IMR-90 (cell line): ENCODE results near the gene SIPA1L3. TPM values are rescaled to one million over a fixed set of nuclear protein-coding genes. Genes with fewer than 3 reads are reported as not detected.
A peak's percentile ranks its signal among the peaks of the same experiment; 100 is the strongest.

Experiments
- ATAC-seq: fragments of 200-7000 bp; cut with Tn5 transposase; 2 replicates; pipeline ENCODE4 v1.9.1; 2020; ENCODE audit warnings: low read depth, mild to moderate bottlenecking, moderate library complexity
- BruUV-seq: library from RNA; stranded (reverse); fragments of 400-500 nt; replicated peaks from 2 replicates; lab custom pipeline; 2021; lab: Mats Ljungman, UMichigan
- CTCF ChIA-PET: fragments of 300-600 bp; formaldehyde crosslinking; extraction: SDS; loops from one replicate; lab custom pipeline; 2021; ENCODE audit warnings: antibody characterized with exemption; lab: Yijun Ruan, JAX
- POLR2A ChIA-PET: fragments of 300-600 bp; sonication (Branson Sonifier 250); formaldehyde crosslinking; loops from one replicate; lab custom pipeline; 2022; ENCODE audit warnings: antibody characterized with exemption; ENCODE audit not compliant: unreplicated experiment; lab: Charles Lee
- DNase-seq: peaks from one replicate; pipeline ENCODE4 v3.0.0; 2013
- H2AFZ ChIP-seq: replicated peaks from 2 replicates; pipeline ENCODE3; 2013; ENCODE audit warnings: low read length, mild to moderate bottlenecking; ENCODE audit not compliant: poor library complexity
- H2AK5ac ChIP-seq: 2 replicates; pipeline ENCODE4 v1.6.1; 2013; ENCODE audit warnings: low read depth, low read length, inconsistent platforms
- H2AK9ac ChIP-seq: replicated peaks from 2 replicates; pipeline ENCODE3; 2013; ENCODE audit warnings: mild to moderate bottlenecking, low read depth, low read length, moderate library complexity; ENCODE audit not compliant: poor library complexity
- H2BK120ac ChIP-seq: 2 replicates; pipeline ENCODE4 v1.6.1; 2013; ENCODE audit warnings: low read depth, low read length, inconsistent platforms
- H2BK15ac ChIP-seq: 3 replicates; pipeline ENCODE4 v1.6.1; 2013; ENCODE audit warnings: low read depth, low read length, inconsistent platforms
- H2BK20ac ChIP-seq: 2 replicates; pipeline ENCODE4 v1.6.1; 2013; ENCODE audit warnings: low read depth, mild to moderate bottlenecking, inconsistent platforms, low read length, moderate library complexity
- H2BK5ac ChIP-seq: 2 replicates; pipeline ENCODE4 v1.6.1; 2013; ENCODE audit warnings: mild to moderate bottlenecking, low read depth, low read length, inconsistent platforms; ENCODE audit not compliant: poor library complexity, severe bottlenecking
- H3K14ac ChIP-seq: replicated peaks from 2 replicates; pipeline ENCODE4 v1.6.1; 2013; ENCODE audit warnings: low read depth, low read length, inconsistent platforms
- H3K18ac ChIP-seq: 2 replicates; pipeline ENCODE4 v1.6.1; 2013; ENCODE audit warnings: low read depth, low read length, control low read depth
- H3K23ac ChIP-seq: 2 replicates; pipeline ENCODE4 v1.6.1; 2013; ENCODE audit warnings: low read depth, low read length, inconsistent platforms
- H3K27ac ChIP-seq: 2 replicates; pipeline ENCODE4 v1.5.1; 2013; ENCODE audit warnings: mild to moderate bottlenecking, control low read depth, low read length; ENCODE audit not compliant: insufficient read depth
- H3K27me3 ChIP-seq: 2 replicates; pipeline ENCODE4 v1.6.1; 2013; ENCODE audit warnings: low read length; ENCODE audit not compliant: control insufficient read depth, insufficient read depth
- H3K36me3 ChIP-seq: 2 replicates; pipeline ENCODE4 v1.6.1; 2013; ENCODE audit warnings: low read length, mixed read lengths; ENCODE audit not compliant: control insufficient read depth, insufficient read depth
- H3K4ac ChIP-seq: 2 replicates; pipeline ENCODE4 v1.6.1; 2013; ENCODE audit warnings: low read depth, low read length, inconsistent platforms
- H3K4me1 ChIP-seq: 2 replicates; pipeline ENCODE4 v1.6.1; 2013; ENCODE audit warnings: low read length, mixed read lengths; ENCODE audit not compliant: control insufficient read depth, insufficient read depth
- H3K4me2 ChIP-seq: 2 replicates; pipeline ENCODE4 v1.6.1; 2013; ENCODE audit warnings: low read depth, mild to moderate bottlenecking, control low read depth, low read length, moderate library complexity
- H3K4me3 ChIP-seq: 2 replicates; pipeline ENCODE4 v1.5.1; 2013; ENCODE audit warnings: low read depth, mild to moderate bottlenecking, control low read depth, low read length, moderate library complexity; ENCODE audit not compliant: insufficient read depth
- H3K56ac ChIP-seq: 2 replicates; pipeline ENCODE4 v1.6.1; 2013; ENCODE audit warnings: low read length, inconsistent platforms; ENCODE audit not compliant: insufficient read depth; ENCODE audit errors: extremely low read depth
- H3K79me1 ChIP-seq, 2 experiments: 2 replicates each; pipeline ENCODE4 v1.6.1; 2013; ENCODE audit warnings: low read length in 2 of 2, inconsistent platforms in 1 of 2, low read depth in 1 of 2
- H3K9ac ChIP-seq: 2 replicates; pipeline ENCODE4 v1.6.1; 2013; ENCODE audit warnings: low read depth, low read length, control low read depth
- H3K9me1 ChIP-seq: 2 replicates; pipeline ENCODE4 v1.6.1; 2013; ENCODE audit warnings: low read length, inconsistent platforms; ENCODE audit not compliant: insufficient read depth
- H3K9me3 ChIP-seq: 2 replicates; pipeline ENCODE4 v1.6.1; 2013; ENCODE audit warnings: low read length; ENCODE audit not compliant: control insufficient read depth, insufficient read depth
- H4K20me1 ChIP-seq: 2 replicates; pipeline ENCODE4 v1.6.1; 2013; ENCODE audit warnings: low read length, inconsistent platforms; ENCODE audit not compliant: insufficient read depth
- H4K5ac ChIP-seq: 2 replicates; pipeline ENCODE4 v1.6.1; 2013; ENCODE audit warnings: mild to moderate bottlenecking, low read depth, low read length, control low read depth
- H4K8ac ChIP-seq, 2 experiments: 2 replicates each; pipeline ENCODE4 v1.6.1; 2013; ENCODE audit warnings: low read depth in 2 of 2, low read length in 2 of 2, control low read depth in 1 of 2, inconsistent platforms in 1 of 2
- H4K91ac ChIP-seq: 2 replicates; pipeline ENCODE4 v1.6.1; 2013; ENCODE audit warnings: low read depth, low read length, inconsistent platforms; ENCODE audit not compliant: insufficient read depth
- BHLHE40 ChIP-seq: fragments of 150-350 bp; IDR thresholded peaks from 2 replicates; pipeline ENCODE4 v1.6.1; 2016; ENCODE audit warnings: mild to moderate bottlenecking, low read depth, low read length
- CEBPB ChIP-seq: IDR thresholded peaks from 2 replicates; pipeline ENCODE4 v1.6.1; 2012; ENCODE audit warnings: low read depth, low read length, improper control_type of control experiment
- CHD1 ChIP-seq: IDR thresholded peaks from 2 replicates; pipeline ENCODE4 v1.6.1; 2012; ENCODE audit warnings: low read depth, low read length, improper control_type of control experiment
- FOS ChIP-seq: fragments of 150-350 bp; IDR thresholded peaks from 2 replicates; pipeline ENCODE4 v1.6.1; 2016; ENCODE audit warnings: low read depth, low read length
- MAFK ChIP-seq: IDR thresholded peaks from 2 replicates; pipeline ENCODE4 v1.6.1; 2012; ENCODE audit warnings: low read depth, low read length, improper control_type of control experiment
- MAZ ChIP-seq: IDR thresholded peaks from 2 replicates; pipeline ENCODE4 v1.6.1; 2012; ENCODE audit warnings: low read depth, mild to moderate bottlenecking, low read length, improper control_type of control experiment, moderate library complexity, borderline replicate concordance
- MXI1 ChIP-seq: IDR thresholded peaks from 2 replicates; pipeline ENCODE4 v1.6.1; 2012; ENCODE audit warnings: low read depth, mild to moderate bottlenecking, low read length, moderate library complexity, borderline replicate concordance
- NFE2L2 ChIP-seq: fragments of 150-350 bp; IDR thresholded peaks from 2 replicates; pipeline ENCODE4 v1.6.1; 2016; ENCODE audit warnings: low read depth, mild to moderate bottlenecking, low read length
- POLR2A ChIP-seq: IDR thresholded peaks from 2 replicates; pipeline ENCODE4 v1.6.1; 2012; ENCODE audit warnings: mild to moderate bottlenecking, low read depth, low read length
- RAD21 ChIP-seq: IDR thresholded peaks from 2 replicates; pipeline ENCODE4 v1.6.1; 2012; ENCODE audit warnings: low read length, improper control_type of control experiment
- RCOR1 ChIP-seq: IDR thresholded peaks from 2 replicates; pipeline ENCODE4 v1.6.1; 2012; ENCODE audit warnings: mild to moderate bottlenecking, low read length, improper control_type of control experiment; ENCODE audit not compliant: insufficient replicate concordance
- SMC3 ChIP-seq: fragments of 150-350 bp; IDR thresholded peaks from 2 replicates; pipeline ENCODE4 v1.6.1; 2016; ENCODE audit warnings: low read depth, mild to moderate bottlenecking, antibody characterized with exemption, low read length, moderate library complexity
- WGBS, 2 experiments: methylation state at CpG; one replicate each; pipeline versions ENCODE4 v1.1.5 to v1.1.7; 2013; ENCODE audit warnings: missing lambda C conversion rate in 2 of 2; ENCODE audit not compliant: insufficient read length in 1 of 2; ENCODE audit errors: extremely low coverage in 2 of 2; 5-methylcytosine and 5-hydroxymethylcytosine counted together
- dilution Hi-C: fragments of 300-500 bp; cut with HindIII; formaldehyde crosslinking; loops from one replicate; pipeline ENCODE4 v1.14.3; 2018; ENCODE audit warnings: low sequenced_read_pairs; ENCODE audit not compliant: unreplicated experiment
- in situ Hi-C: fragments of 300-500 bp; cut with MboI; formaldehyde crosslinking; loops from 3 replicates; pipeline ENCODE4 v1.14.3; 2019; ENCODE audit warnings: low sequenced_read_pairs, inconsistent platforms, mixed read lengths
- intact Hi-C: fragments of 100-400 bp; cut with micrococcal nuclease; formaldehyde crosslinking; loops from 2 replicates; pipeline ENCODE4 v1.10.0; 2022
- polyA plus RNA-seq, 3 experiments: library from polyadenylated mRNA; depleted of rRNA; stranded (reverse); fragments of >200 nt; gene quantifications; 2 replicates each; pipeline ENCODE4 v1.2.3, GENCODE V29; 2012; ENCODE audit warnings: low replicate concordance in 1 of 3
- total RNA-seq: library from RNA; depleted of rRNA; stranded (reverse); fragments of >200 nt; gene quantifications from 2 replicates; pipeline ENCODE4 v1.2.3, GENCODE V29; 2012
- TF ChIP-seq, protein P1 (sequence below): fragments of 150-350 bp; IDR thresholded peaks from 2 replicates; pipeline ENCODE4 v1.6.1; 2017; ENCODE audit warnings: mild to moderate bottlenecking, antibody characterized with exemption, low read length, low read depth
- TF ChIP-seq, protein P2 (sequence below): fragments of 150-350 bp; IDR thresholded peaks from 2 replicates; pipeline ENCODE4 v1.6.1; 2016; ENCODE audit warnings: low read depth, mild to moderate bottlenecking, low read length, moderate library complexity, borderline replicate concordance
- TF ChIP-seq, protein P3 (sequence below): conservative IDR thresholded peaks from 2 replicates; pipeline ENCODE4 v1.5.1; 2012; ENCODE audit warnings: mild to moderate bottlenecking, low read depth, low read length, improper control_type of control experiment

The SIPA1L3 gene
- total and polyA plus RNA-seq, 2 of the 4 experiments (the other 2 are of a cell fraction) = 4.1 to 9.4 TPM

DNA sequence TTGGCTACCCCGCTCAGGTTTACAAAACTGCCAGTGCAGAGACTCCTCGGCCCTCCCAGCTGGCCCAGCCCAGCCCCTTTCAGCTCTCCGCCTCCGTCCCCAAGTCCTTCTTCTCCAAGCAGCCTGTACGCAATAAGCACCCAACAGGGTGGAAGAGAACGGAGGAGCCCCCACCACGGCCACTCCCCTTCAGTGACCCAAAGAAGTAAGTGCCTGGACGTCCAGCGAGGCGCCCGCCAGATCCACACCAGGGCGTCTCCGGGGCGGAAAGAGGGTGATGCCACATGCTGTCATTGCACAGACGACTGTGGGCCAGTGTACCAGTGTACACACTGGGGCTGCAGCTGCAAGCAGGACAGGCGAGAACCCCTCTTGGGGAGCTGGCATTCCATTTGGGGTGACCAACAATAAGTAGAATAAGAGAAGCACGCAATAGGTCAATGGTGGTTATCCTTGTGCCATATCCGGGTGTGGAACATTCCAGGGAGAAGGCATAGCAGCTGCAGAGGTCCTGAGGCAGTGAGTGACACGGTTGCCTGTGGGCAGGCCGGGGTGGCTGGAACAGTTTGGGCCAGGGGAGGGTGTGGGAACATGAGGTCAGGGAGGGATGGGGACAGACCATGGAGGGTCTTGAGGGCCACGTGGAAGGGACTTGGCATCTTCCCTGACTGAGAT, 275.7 kb downstream of the SIPA1L3 start:
- Histone ChIP-seq H3K4me3 (no peak overlapping the region), H2AK9ac (peak overlapping the region; percentile 15), H2AFZ (peak overlapping the region; percentile 71), H3K4ac (no peak overlapping the region), H4K5ac (no peak overlapping the region), H3K27me3 (no peaks in the 10 kb centered on the region), H3K56ac (no peak overlapping the region), H3K23ac (no peak overlapping the region), H3K4me1 (peaks cover 6% of the 10 kb centered on the region), H3K79me1 (peaks cover 0 to 38% of the 10 kb centered on the region in 2 experiments; a peak in 3 of 4 replicates), H2BK5ac (no peak overlapping the region), H3K18ac (no peak overlapping the region), H3K9ac (no peak overlapping the region), H2AK5ac (no peak overlapping the region), H3K4me2 (peak overlapping the region; percentile 28; the same call in 1 of the 2 replicates), H3K9me1 (peaks cover 14% of the 10 kb centered on the region), H2BK120ac (no peak overlapping the region), H3K27ac (no peak overlapping the region), H3K9me3 (no peaks in the 10 kb centered on the region), H2BK20ac (no peak overlapping the region), H4K8ac (no peak overlapping the region; a peak in 1 of 4 replicates), H3K14ac (0 out of 2 replicates have a peak overlapping the region, but pooled peaks have one; percentile 8), H4K91ac (no peak overlapping the region), H3K36me3 (peaks cover 7% of the 10 kb centered on the region; the same call in 1 of the 2 replicates), H2BK15ac (no peak overlapping the region), H4K20me1 (peaks cover 14% of the 10 kb centered on the region; the same call in 1 of the 2 replicates)
- peak; percentile 19 for ATAC-seq
- dilution Hi-C loops = no loop called here
- intact Hi-C loops = no loop called here
- ChIA-PET CTCF (no interaction called here), POLR2A (no interaction called here)
- no peak for DNase-seq
- no TSS peak for BruUV-seq
- in situ Hi-C loops = no loop called here
- 79% methylated on average over 15 of the region's 21 CpGs; no CpG with 5 or more reads in 1 of the 2 experiments for WGBS, 2 experiments
- TF ChIP-seq CHD1 (no peak), NFE2L2 (no peak), RAD21 (no peak), BHLHE40 (no peak), POLR2A (no peak), CEBPB (no peak), MAFK (no peak), MXI1 (no peak), MAZ (no peak), RCOR1 (no peak), FOS (no peak), SMC3 (no peak)
- TF ChIP-seq, protein P1, sequence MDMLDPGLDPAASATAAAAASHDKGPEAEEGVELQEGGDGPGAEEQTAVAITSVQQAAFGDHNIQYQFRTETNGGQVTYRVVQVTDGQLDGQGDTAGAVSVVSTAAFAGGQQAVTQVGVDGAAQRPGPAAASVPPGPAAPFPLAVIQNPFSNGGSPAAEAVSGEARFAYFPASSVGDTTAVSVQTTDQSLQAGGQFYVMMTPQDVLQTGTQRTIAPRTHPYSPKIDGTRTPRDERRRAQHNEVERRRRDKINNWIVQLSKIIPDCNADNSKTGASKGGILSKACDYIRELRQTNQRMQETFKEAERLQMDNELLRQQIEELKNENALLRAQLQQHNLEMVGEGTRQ = no peak
- TF ChIP-seq, protein P2, sequence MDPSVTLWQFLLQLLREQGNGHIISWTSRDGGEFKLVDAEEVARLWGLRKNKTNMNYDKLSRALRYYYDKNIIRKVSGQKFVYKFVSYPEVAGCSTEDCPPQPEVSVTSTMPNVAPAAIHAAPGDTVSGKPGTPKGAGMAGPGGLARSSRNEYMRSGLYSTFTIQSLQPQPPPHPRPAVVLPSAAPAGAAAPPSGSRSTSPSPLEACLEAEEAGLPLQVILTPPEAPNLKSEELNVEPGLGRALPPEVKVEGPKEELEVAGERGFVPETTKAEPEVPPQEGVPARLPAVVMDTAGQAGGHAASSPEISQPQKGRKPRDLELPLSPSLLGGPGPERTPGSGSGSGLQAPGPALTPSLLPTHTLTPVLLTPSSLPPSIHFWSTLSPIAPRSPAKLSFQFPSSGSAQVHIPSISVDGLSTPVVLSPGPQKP = no peak
- TF ChIP-seq, protein P3, sequence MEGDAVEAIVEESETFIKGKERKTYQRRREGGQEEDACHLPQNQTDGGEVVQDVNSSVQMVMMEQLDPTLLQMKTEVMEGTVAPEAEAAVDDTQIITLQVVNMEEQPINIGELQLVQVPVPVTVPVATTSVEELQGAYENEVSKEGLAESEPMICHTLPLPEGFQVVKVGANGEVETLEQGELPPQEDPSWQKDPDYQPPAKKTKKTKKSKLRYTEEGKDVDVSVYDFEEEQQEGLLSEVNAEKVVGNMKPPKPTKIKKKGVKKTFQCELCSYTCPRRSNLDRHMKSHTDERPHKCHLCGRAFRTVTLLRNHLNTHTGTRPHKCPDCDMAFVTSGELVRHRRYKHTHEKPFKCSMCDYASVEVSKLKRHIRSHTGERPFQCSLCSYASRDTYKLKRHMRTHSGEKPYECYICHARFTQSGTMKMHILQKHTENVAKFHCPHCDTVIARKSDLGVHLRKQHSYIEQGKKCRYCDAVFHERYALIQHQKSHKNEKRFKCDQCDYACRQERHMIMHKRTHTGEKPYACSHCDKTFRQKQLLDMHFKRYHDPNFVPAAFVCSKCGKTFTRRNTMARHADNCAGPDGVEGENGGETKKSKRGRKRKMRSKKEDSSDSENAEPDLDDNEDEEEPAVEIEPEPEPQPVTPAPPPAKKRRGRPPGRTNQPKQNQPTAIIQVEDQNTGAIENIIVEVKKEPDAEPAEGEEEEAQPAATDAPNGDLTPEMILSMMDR = no peak
